22Rv1 (cell line): ENCODE data around the gene MBIP.

Experiments used
- ZFX ChIP-seq: fragments of 450-650 bp; IDR thresholded peaks from 2 replicates; pipeline ENCODE4 v1.6.1; 2017; ENCODE audit warnings: antibody characterized with exemption, borderline replicate concordance
- TF ChIP-seq, protein P1 (sequence below): fragments of 450-650 bp; IDR thresholded peaks from 2 replicates; pipeline ENCODE4 v1.5.1; 2017; ENCODE audit warnings: mild to moderate bottlenecking

DNA sequence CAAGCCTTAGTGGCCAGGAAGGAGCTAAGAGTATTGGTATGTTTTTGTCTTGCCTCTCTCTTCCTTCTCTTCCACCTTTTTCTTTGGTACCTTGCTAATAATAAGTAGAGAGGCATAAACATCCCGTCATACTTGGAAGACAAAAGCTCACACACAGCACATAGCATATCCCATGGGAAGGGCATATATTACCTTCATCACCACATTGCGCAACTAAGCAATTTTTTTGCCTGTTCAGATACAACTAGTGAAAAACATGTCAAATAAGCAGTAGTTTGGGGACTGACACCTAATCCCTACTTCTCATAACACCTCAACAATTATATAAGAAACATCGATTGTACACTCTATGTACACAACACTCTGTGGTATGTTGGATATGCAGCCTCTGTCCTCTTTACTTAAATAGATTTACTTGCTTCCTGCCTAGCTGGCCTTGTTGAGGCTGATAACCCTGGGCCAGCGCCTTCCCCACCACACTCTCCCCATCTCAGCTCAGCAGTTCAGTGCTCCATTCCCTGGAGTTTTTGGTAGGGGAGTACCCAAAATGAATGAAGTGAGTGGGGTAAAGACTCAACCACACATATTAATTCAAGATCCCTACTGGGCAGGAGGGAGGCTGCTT, 35.4 kb downstream of the MBIP start:
- TF ChIP-seq, protein P1, sequence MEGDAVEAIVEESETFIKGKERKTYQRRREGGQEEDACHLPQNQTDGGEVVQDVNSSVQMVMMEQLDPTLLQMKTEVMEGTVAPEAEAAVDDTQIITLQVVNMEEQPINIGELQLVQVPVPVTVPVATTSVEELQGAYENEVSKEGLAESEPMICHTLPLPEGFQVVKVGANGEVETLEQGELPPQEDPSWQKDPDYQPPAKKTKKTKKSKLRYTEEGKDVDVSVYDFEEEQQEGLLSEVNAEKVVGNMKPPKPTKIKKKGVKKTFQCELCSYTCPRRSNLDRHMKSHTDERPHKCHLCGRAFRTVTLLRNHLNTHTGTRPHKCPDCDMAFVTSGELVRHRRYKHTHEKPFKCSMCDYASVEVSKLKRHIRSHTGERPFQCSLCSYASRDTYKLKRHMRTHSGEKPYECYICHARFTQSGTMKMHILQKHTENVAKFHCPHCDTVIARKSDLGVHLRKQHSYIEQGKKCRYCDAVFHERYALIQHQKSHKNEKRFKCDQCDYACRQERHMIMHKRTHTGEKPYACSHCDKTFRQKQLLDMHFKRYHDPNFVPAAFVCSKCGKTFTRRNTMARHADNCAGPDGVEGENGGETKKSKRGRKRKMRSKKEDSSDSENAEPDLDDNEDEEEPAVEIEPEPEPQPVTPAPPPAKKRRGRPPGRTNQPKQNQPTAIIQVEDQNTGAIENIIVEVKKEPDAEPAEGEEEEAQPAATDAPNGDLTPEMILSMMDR = no peak
- no peak for TF ChIP-seq ZFX
